Loucy (cell line): ENCODE data around the gene PHEX.

ENCODE experiments used
- EZH2phosphoT487 ChIP-seq: fragments of 200-600 bp; IDR thresholded peaks from 2 replicates; pipeline ENCODE4 v1.6.1; 2018; ENCODE audit warnings: antibody characterized with exemption, mild to moderate bottlenecking, moderate library complexity, borderline replicate concordance
- TF ChIP-seq, protein P1 (sequence below): fragments of 200-600 bp; sonication (generic); conservative IDR thresholded peaks from 2 replicates; pipeline ENCODE4 v1.5.1; 2014; ENCODE audit warnings: mild to moderate bottlenecking, antibody characterized with exemption, low read length

DNA sequence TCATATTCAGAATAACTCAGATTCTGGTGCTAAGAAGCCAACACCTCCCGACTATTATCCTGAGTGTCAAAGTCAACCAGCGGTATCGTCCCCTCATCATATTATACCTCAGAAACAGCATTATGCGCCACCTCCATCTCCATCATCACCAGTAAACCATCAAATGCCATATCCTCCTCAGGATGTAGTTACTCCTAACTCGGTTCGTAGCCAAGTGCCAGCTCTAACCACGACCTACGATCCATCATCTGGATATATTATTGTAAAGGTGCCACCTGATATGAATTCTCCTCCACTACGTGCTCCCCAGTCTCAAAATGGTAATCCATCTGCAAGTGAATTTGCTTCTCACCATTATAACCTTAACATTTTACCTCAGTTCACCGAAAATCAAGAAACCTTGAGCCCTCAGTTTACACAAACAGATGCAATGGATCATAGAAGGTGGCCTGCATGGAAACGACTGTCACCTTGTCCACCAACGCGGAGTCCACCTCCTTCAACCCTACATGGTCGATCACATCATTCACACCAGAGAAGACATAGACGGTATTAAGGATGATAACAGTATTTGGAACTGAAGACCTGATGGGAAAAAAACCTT is 241.7 kb downstream of the PHEX start:
- no peak for TF ChIP-seq EZH2phosphoT487
- TF ChIP-seq, protein P1, sequence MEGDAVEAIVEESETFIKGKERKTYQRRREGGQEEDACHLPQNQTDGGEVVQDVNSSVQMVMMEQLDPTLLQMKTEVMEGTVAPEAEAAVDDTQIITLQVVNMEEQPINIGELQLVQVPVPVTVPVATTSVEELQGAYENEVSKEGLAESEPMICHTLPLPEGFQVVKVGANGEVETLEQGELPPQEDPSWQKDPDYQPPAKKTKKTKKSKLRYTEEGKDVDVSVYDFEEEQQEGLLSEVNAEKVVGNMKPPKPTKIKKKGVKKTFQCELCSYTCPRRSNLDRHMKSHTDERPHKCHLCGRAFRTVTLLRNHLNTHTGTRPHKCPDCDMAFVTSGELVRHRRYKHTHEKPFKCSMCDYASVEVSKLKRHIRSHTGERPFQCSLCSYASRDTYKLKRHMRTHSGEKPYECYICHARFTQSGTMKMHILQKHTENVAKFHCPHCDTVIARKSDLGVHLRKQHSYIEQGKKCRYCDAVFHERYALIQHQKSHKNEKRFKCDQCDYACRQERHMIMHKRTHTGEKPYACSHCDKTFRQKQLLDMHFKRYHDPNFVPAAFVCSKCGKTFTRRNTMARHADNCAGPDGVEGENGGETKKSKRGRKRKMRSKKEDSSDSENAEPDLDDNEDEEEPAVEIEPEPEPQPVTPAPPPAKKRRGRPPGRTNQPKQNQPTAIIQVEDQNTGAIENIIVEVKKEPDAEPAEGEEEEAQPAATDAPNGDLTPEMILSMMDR = no peak
